GM19324 (cell line): Measurements from ENCODE around the gene MALRD1.
"Not testable (repeated sequence)": the region's sequence is repeated elsewhere in the genome, so short reads cannot be mapped to it uniquely, and the experiment has no call there.

Source experiments
- ATAC-seq: cut with Tn5 transposase; IDR thresholded peaks from one replicate; pipeline ENCODE4 v1.9.1; 2021; ENCODE audit warnings: mild to moderate bottlenecking, moderate library complexity; ENCODE audit not compliant: unreplicated experiment, low FRiP score

MALRD1 gene

GRCh38 chr10:19745672-19746071, 697.1 kb downstream of the MALRD1 start:
- ATAC-seq: no peak

GRCh38 chr10:19749185-19749729, 700.7 kb downstream of the MALRD1 start:
- ATAC-seq: no peak

DNA sequence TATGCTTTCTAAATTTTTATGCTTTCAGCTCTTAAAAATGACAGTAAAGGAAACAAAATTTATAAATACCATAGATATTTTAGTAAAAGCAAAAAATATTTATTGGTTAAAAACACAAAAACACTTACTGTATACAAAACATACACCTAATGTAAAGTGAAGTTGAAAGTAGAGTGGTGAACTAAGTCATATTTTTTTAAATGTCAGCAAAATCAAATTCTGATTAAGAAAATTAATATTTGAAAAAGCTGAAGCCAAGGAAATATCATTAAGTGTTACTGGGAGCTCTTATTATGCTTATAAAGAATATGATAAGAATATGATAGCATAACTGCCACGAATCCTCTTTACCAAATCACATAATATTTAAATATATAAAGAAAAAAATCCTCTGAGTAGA, 702.4 kb downstream of the MALRD1 start:
- no peak for ATAC-seq

- ATAC-seq: no peak
These were observed 708.3 kb downstream of the MALRD1 start for GRCh38 chr10:19756919-19757318.

DNA sequence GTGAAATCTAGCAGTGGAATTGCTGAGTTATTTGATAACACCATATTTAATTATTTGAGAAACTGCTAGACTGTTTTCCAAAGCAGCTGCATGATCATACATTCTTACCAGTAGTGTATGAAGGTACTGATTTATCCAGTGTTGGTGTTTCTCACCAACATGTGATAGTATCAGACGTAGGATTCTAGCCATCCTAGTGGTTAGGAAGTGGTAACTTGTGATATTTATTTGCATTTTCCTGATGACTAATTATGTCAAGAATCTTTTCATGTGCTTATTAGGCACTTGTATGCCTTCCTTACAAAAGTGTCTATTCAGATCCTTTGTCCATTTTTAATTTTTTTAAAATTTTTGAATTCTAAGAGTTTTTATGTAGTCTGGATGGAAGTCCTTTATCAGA, 713.4 kb downstream of the MALRD1 start:
- no peak for ATAC-seq

GRCh38 chr10:19764111-19764510, 715.5 kb downstream of the MALRD1 start:
- ATAC-seq: no peak

DNA sequence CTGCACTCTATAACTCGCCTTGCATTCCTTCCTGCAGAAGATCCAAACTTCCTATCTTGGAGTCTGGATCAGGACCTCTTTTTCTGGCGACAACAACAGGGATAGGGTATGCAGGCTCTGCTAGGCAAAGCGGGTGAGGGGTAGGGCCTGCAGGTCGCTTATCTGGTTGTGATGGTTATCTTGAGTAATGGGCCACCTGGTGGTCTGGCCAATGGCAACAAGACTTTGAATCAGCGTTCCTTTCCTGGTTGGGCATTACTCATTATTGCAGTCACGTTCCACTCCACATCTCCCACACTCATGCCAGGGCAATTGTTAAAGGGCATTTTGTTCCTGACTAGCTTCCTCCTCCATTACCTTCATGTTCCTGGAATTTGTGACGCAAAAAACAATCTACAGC, 719.3 kb downstream of the MALRD1 start:
- no peak for ATAC-seq

- not testable (repeated sequence) for ATAC-seq
These were observed 721.2 kb downstream of the MALRD1 start for GRCh38 chr10:19769826-19770225.

GRCh38 chr10:19772972-19773371, 724.4 kb downstream of the MALRD1 start:
- no peak for ATAC-seq

- ATAC-seq: no peak
These were observed 726.7 kb downstream of the MALRD1 start for GRCh38 chr10:19775296-19775695.

GRCh38 chr10:19777806-19778205, 729.2 kb downstream of the MALRD1 start:
- no peak for ATAC-seq

DNA sequence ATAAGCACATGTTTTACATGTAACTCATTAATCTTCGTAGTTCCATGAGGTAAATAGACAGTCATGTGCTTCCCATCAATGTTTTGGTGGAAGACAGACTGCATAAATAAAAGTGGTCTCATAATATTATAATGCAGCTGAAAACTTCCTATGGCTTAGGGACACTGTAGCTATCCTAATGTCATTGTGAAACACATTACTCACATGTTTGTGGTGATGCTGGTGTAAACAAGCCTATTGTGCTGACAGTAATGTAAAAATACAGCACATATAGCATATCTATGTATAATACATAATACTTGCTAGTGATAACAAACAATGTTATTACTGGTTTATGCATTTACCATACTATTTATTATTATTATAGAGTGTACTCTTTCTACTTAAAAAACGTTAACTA, 730.4 kb downstream of the MALRD1 start:
- no peak for ATAC-seq

DNA sequence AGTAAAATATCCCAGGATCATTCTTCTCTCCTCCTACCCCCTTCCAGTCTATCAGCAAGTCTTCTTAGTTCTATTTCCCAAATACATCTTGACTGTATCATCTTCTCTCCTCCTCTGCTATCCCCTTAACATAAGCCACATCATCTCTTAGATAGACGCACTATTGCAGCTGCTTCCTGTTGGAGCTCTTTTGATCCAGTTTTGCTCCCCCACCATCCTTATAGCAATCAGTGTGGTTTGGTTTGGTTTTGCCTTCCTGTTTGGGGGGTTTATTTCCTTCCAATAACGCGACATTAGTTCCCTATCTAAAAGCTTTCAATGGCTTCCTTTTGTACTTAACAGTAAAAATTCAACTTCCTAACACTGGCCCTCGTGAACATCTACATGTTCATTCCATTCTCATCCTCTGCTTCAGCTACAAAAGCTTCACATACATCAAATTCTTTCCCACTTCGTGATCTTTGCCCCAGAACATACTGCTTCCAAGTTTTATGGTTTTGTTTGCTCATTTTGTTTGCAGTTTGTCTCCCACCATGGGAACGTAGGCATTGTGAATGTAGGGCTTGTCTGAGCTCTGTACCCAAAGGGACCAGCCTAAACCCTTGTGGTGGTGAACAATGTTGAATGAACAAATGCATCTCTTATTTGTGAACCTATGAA, 734.0 kb downstream of the MALRD1 start:
- no peak for ATAC-seq

GRCh38 chr10:19783721-19784120, 735.1 kb downstream of the MALRD1 start:
- no peak for ATAC-seq
